GM18951 (cell line): ENCODE results near the gene RALGPS1.

Experiments
- POLR2A ChIP-seq: IDR thresholded peaks from 4 replicates; pipeline ENCODE4 v1.6.1; 2011; ENCODE audit warnings: mild to moderate bottlenecking; ENCODE audit not compliant: insufficient read length, insufficient read depth; ENCODE audit errors: extremely low read depth
- in situ Hi-C: fragments of 300-500 bp; cut with MboI; formaldehyde crosslinking; loops from one replicate; pipeline ENCODE4 v1.12.0; 2022; ENCODE audit warnings: low sequenced_read_pairs, mixed read lengths, inconsistent platforms; ENCODE audit not compliant: unreplicated experiment

Gene RALGPS1

GRCh38 chr9:127021664-127022363 is 107.2 kb downstream of the RALGPS1 start:
- in situ Hi-C loops = no loop called here
- no peak for TF ChIP-seq POLR2A

- in situ Hi-C loops = no loop called here
Measured at GRCh38 chr9:127022913-127023660, 108.5 kb downstream of the RALGPS1 start.

GRCh38 chr9:127025042-127025441 is 110.5 kb downstream of the RALGPS1 start:
- in situ Hi-C loops = no loop called here
- TF ChIP-seq POLR2A = no peak

More at GRCh38 chr9:127022913-127023660, 108.5 kb downstream of the RALGPS1 start:
- no peak for TF ChIP-seq POLR2A

GRCh38 chr9:127027694-127028093 is 113.1 kb downstream of the RALGPS1 start:
- in situ Hi-C loops = no loop called here
- no peak for TF ChIP-seq POLR2A

- TF ChIP-seq POLR2A = no peak
- in situ Hi-C loops = no loop called here
Measured at GRCh38 chr9:127029548-127029947, 115.0 kb downstream of the RALGPS1 start.

- TF ChIP-seq POLR2A = no peak
- in situ Hi-C loops = no loop called here
Measured at GRCh38 chr9:127030814-127031740, 116.5 kb downstream of the RALGPS1 start.

GRCh38 chr9:127032256-127032655 is 117.7 kb downstream of the RALGPS1 start:
- in situ Hi-C loops = no loop called here

GRCh38 chr9:127033061-127033460 is 118.5 kb downstream of the RALGPS1 start:
- in situ Hi-C loops = no loop called here
- TF ChIP-seq POLR2A = no peak

More at GRCh38 chr9:127032256-127032655, 117.7 kb downstream of the RALGPS1 start:
- no peak for TF ChIP-seq POLR2A

GRCh38 chr9:127033789-127034188 is 119.2 kb downstream of the RALGPS1 start:
- TF ChIP-seq POLR2A = no peak
- in situ Hi-C loops = no loop called here

- in situ Hi-C loops = no loop called here
- no peak for TF ChIP-seq POLR2A
Measured at GRCh38 chr9:127034691-127035090, 120.1 kb downstream of the RALGPS1 start.

GRCh38 chr9:127035423-127035822 is 120.8 kb downstream of the RALGPS1 start:
- no peak for TF ChIP-seq POLR2A
- in situ Hi-C loops = no loop called here

GRCh38 chr9:127035948-127036347 is 121.4 kb downstream of the RALGPS1 start:
- no peak for TF ChIP-seq POLR2A
- in situ Hi-C loops = no loop called here

- TF ChIP-seq POLR2A = no peak
- in situ Hi-C loops = no loop called here
Measured at GRCh38 chr9:127036437-127036836, 121.9 kb downstream of the RALGPS1 start.
